HL-60 (cell line): ENCODE results near the gene KAZN.

Experiments
- GABPA ChIP-seq: IDR thresholded peaks from 2 replicates; pipeline ENCODE4 v1.6.1; 2012; ENCODE audit warnings: low read depth
- SPI1 ChIP-seq: IDR thresholded peaks from 2 replicates; pipeline ENCODE4 v1.6.1; 2012; ENCODE audit warnings: low read depth, mild to moderate bottlenecking, borderline replicate concordance
- TF ChIP-seq, protein P1 (sequence below): IDR thresholded peaks from 2 replicates; pipeline ENCODE4 v1.6.1; 2012; ENCODE audit warnings: low read depth; ENCODE audit not compliant: insufficient replicate concordance
- TF ChIP-seq, protein P2 (sequence below): IDR thresholded peaks from one replicate; pipeline ENCODE4 v1.5.1; 2011; ENCODE audit warnings: low read length, control low read depth, inconsistent platforms; ENCODE audit not compliant: insufficient read depth

DNA sequence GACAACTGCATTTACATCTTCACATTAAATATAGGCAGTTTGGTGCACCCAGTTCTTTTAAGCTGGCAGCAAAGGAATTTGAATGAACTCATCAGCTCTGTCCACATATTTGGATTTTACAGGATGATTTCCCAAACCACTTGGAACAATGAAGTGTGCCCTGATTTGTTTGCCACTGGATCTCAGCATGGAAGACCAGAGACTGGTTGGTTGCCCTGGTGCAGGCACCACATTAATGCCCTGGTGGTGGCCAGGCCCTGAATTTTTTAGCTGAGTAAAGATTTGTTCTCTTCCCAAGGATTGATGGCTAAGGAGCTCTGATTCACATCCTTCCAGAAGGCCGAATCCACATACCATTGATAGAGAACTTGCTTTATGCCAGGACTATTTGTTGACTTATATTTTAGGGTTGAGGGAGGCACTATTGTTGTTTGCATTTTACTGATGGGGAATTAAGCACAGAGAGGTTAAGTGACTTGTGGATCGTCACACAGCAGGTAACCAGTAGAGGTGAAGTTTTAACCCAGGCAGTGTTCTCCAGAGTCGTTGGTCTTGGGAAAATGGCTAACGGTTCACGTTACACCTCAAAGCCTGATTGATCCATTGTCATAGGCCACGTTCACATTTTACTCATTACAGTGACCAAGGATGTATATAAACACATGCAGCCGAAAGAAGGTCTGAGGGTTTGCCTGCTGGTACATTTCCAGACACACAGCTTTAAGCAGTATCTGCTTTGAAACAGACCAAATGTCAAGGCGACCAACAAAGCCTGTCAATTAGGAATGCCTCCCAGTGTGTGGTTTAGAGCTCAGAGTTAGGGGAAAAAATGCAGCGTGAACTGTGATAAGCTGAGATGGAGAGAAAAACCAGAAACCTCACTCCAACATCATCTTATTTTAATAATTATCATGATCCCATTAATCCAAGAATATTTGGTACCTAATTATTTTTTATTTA is 50.7 kb downstream of the KAZN start:
- TF ChIP-seq, protein P1, sequence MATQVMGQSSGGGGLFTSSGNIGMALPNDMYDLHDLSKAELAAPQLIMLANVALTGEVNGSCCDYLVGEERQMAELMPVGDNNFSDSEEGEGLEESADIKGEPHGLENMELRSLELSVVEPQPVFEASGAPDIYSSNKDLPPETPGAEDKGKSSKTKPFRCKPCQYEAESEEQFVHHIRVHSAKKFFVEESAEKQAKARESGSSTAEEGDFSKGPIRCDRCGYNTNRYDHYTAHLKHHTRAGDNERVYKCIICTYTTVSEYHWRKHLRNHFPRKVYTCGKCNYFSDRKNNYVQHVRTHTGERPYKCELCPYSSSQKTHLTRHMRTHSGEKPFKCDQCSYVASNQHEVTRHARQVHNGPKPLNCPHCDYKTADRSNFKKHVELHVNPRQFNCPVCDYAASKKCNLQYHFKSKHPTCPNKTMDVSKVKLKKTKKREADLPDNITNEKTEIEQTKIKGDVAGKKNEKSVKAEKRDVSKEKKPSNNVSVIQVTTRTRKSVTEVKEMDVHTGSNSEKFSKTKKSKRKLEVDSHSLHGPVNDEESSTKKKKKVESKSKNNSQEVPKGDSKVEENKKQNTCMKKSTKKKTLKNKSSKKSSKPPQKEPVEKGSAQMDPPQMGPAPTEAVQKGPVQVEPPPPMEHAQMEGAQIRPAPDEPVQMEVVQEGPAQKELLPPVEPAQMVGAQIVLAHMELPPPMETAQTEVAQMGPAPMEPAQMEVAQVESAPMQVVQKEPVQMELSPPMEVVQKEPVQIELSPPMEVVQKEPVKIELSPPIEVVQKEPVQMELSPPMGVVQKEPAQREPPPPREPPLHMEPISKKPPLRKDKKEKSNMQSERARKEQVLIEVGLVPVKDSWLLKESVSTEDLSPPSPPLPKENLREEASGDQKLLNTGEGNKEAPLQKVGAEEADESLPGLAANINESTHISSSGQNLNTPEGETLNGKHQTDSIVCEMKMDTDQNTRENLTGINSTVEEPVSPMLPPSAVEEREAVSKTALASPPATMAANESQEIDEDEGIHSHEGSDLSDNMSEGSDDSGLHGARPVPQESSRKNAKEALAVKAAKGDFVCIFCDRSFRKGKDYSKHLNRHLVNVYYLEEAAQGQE = no peak
- TF ChIP-seq, protein P2, sequence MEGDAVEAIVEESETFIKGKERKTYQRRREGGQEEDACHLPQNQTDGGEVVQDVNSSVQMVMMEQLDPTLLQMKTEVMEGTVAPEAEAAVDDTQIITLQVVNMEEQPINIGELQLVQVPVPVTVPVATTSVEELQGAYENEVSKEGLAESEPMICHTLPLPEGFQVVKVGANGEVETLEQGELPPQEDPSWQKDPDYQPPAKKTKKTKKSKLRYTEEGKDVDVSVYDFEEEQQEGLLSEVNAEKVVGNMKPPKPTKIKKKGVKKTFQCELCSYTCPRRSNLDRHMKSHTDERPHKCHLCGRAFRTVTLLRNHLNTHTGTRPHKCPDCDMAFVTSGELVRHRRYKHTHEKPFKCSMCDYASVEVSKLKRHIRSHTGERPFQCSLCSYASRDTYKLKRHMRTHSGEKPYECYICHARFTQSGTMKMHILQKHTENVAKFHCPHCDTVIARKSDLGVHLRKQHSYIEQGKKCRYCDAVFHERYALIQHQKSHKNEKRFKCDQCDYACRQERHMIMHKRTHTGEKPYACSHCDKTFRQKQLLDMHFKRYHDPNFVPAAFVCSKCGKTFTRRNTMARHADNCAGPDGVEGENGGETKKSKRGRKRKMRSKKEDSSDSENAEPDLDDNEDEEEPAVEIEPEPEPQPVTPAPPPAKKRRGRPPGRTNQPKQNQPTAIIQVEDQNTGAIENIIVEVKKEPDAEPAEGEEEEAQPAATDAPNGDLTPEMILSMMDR = no peak
- TF ChIP-seq SPI1 (no peak), GABPA (no peak)
